BLaER1 (cell line): ENCODE results near the gene NXPE4.
"Not testable (repeated sequence)": the region's sequence is repeated elsewhere in the genome, so short reads cannot be mapped to it uniquely, and the experiment has no call there.

Experiments used
- H3K27ac ChIP-seq: shearing (Covaris generic); formaldehyde crosslinking; 2 replicates; pipeline ENCODE4 v1.8.1; 2022
- H3K27me3 ChIP-seq: shearing (Covaris generic); formaldehyde crosslinking; 2 replicates; pipeline ENCODE4 v1.8.1; 2022
- H3K36me3 ChIP-seq: shearing (Covaris generic); formaldehyde crosslinking; 2 replicates; pipeline ENCODE4 v1.8.1; 2022
- H3K4me1 ChIP-seq: shearing (Covaris generic); formaldehyde crosslinking; 2 replicates; pipeline ENCODE4 v1.8.1; 2022
- H3K4me2 ChIP-seq: shearing (Covaris generic); formaldehyde crosslinking; 2 replicates; pipeline ENCODE4 v1.8.1; 2022
- H3K4me3 ChIP-seq: shearing (Covaris generic); formaldehyde crosslinking; 2 replicates; pipeline ENCODE4 v1.8.1; 2022
- H3K9ac ChIP-seq: shearing (Covaris generic); formaldehyde crosslinking; 2 replicates; pipeline ENCODE4 v1.8.1; 2022
- H3K9me3 ChIP-seq: shearing (Covaris generic); formaldehyde crosslinking; 2 replicates; pipeline ENCODE4 v1.8.1; 2022
- H4K20me1 ChIP-seq: shearing (Covaris generic); formaldehyde crosslinking; 2 replicates; pipeline ENCODE4 v1.8.1; 2022
- Cebpa-rat ChIP-seq: shearing (Covaris generic); IDR thresholded peaks from 2 replicates; pipeline ENCODE4 v1.8.1; 2022

NXPE4 gene

DNA sequence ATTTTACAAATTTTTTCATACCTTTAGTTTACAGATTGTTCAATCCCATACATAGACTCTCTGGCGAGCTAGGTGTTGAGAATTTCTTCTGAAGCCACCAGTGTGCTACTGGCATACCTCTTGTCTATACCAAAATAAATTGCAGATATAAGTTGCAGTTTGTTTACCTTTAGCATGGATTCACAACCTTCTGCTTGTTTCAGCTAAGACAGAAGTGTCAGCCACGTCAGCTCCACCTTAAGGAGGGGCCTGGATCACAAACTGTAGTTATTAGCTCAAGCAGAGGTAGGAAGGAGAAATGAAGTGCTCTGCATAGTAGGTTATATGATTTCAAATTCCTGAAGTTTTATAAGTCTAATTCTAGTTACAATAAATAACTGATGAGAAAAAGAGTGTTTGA is at the start of gene NXPE4:
TSS of gene NXPE4 (minus strand) at position 216 of the 400 bp plus-strand sequence. CDS start 1,027 bp downstream, outside the sequence.
- Histone ChIP-seq H3K27me3 (no peaks in the 10 kb centered on the region), H3K9me3 (no peaks in the 10 kb centered on the region), H3K27ac (no peak within 1 kb of the TSS), H3K4me3 (no peak within 1 kb of the TSS), H4K20me1 (no peaks in the 10 kb centered on the region), H3K4me1 (no peaks in the 10 kb centered on the region), H3K4me2 (no peak within 1 kb of the TSS), H3K9ac (no peak within 1 kb of the TSS), H3K36me3 (no peaks in the 10 kb centered on the region)
- TF ChIP-seq Cebpa-rat: no peak

DNA sequence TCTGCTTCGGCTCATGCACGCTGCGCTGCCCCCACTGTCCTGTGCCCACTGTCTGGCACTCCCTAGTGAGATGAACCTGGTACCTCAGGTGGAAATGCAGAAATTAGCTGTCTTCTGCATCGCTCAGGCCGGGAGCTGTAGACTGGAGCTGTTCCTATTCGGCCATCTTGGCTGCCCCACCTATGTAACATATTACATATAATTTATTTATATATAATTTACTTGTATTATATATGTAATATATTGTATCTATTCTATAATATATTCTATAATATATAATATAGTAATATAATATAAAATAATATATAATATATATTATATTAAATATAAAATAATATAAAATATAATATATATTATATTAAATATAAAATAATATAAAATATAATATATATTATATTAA is 43.9 kb upstream of the NXPE4 start:
- H4K20me1 ChIP-seq, H3K9ac ChIP-seq, H3K27me3 ChIP-seq, H3K4me3 ChIP-seq, H3K27ac ChIP-seq, H3K36me3 ChIP-seq, H3K4me1 ChIP-seq, H3K4me2 ChIP-seq, H3K9me3 ChIP-seq: not testable (repeated sequence)

DNA sequence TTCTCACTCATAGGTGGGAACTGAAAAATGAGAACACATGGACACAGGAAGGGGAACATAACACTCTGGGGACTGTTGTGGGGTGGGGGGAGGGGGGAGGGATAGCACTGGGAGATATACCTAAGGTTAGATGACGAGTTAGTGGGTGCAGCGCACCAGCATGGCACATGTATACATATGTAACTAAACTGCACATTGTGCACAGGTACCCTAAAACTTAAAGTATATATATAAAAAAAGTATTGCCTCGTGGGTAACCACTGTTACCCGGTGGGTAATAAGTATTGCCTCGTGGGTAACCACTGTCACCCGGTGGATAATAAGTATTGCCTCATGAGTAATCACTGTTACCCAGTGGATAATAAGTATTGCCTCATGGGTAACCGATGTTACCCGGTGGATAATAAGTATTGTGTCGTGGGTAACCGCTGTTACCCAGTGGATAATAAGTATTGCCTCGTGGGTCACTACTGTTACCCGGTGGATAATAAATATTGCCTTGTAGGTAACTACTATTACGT is 35.9 kb upstream of the NXPE4 start:
- not testable (repeated sequence) for H3K36me3 ChIP-seq, H3K9ac ChIP-seq, H3K9me3 ChIP-seq, H3K27me3 ChIP-seq, H3K4me1 ChIP-seq, H3K4me3 ChIP-seq, H3K4me2 ChIP-seq, H4K20me1 ChIP-seq, H3K27ac ChIP-seq

DNA sequence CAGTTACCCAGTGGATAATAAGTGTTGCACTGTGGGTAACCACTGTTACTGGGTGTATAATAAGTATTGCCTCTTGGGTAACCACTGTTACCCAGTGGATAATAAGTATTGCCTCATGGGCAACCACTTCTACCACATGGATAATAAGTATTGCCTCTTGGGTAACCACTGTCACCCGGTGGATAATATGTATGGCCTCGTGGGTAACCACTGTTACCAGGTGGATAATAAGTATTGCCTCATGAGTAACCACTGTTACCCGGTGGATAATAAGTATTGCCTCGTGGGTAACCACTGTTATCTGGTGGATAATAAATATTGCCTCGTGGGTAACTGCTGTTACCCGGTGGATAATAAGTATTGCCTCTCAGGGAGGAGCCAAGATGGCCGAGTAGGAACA is 29.7 kb upstream of the NXPE4 start:
- no peaks in the 10 kb centered on the region for H4K20me1 ChIP-seq
- peaks cover 54% of the 10 kb centered on the region for H3K9me3 ChIP-seq
- no peak overlapping the region for H3K9ac ChIP-seq
- no peaks in the 10 kb centered on the region for H3K27me3 ChIP-seq
- no peak overlapping the region for H3K27ac ChIP-seq
- no peaks in the 10 kb centered on the region for H3K36me3 ChIP-seq
- H3K4me2 ChIP-seq: no peak overlapping the region
- H3K4me1 ChIP-seq: no peaks in the 10 kb centered on the region
- TF ChIP-seq Cebpa-rat: no peak
- no peak overlapping the region for H3K4me3 ChIP-seq

DNA sequence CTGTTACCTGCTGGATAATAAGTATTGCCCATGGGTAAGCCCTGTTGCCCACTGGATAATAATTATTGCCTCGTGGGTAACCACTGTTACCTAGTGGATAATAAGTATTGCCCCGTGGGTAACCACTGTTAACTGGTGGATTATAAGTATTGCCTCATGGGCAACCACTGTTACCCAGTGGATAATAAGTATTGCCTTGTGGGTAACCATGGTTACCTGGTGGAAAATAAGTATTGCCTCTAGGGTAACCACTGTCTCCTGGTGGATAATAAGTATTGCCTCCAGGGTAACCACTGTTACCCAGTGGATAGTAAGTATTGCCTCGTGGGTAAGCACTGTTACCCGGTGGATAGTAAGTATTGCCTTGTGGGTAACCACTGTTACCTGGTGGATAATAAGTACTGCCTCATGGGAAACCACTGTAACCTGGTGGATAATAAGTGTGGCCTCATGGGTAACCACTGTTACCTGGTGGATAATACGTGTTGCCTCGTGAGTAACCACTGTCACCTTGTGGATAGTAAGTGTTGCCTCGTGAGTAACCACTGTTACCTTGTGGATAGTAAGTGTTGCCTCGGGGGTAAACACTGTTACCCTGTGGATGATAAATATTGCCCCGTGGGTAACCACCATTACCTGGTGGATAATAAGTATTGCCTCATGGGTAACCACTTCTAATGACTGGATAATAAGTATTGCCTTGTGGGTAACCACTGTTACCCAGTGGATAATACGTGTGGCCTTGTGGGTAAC is 29.0 kb upstream of the NXPE4 start:
- Histone ChIP-seq H3K9ac (no peak overlapping the region), H3K27me3 (no peaks in the 10 kb centered on the region), H3K9me3 (peaks cover 60% of the 10 kb centered on the region), H3K4me3 (no peak overlapping the region), H3K4me2 (no peak overlapping the region), H3K36me3 (no peaks in the 10 kb centered on the region), H3K27ac (no peak overlapping the region), H4K20me1 (no peaks in the 10 kb centered on the region), H3K4me1 (no peaks in the 10 kb centered on the region)
- TF ChIP-seq Cebpa-rat: no peak

DNA sequence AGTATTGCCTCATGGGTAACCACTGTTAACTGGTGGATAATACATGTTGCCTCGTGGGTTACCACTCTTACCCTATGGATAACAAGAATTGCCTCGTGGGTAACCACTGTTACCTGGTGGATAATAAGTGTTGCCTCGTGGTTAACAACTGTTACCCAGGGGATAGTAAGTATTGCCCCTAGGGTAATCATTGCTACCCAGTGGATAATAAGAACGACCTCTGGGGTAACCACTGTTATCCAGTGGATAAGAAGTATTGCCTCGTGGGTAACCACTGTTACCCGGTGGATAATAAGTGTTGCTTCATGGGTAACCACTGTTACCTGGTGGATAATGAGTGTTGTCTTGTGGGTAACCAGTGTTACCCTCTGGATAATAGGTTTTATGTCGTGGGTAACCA is 28.1 kb upstream of the NXPE4 start:
- Histone ChIP-seq H3K9ac (no peak overlapping the region), H3K9me3 (peaks cover 69% of the 10 kb centered on the region), H3K4me2 (no peak overlapping the region), H3K4me3 (no peak overlapping the region), H3K36me3 (no peaks in the 10 kb centered on the region), H4K20me1 (no peaks in the 10 kb centered on the region), H3K27me3 (no peaks in the 10 kb centered on the region), H3K27ac (no peak overlapping the region), H3K4me1 (no peaks in the 10 kb centered on the region)
- TF ChIP-seq Cebpa-rat: no peak

DNA sequence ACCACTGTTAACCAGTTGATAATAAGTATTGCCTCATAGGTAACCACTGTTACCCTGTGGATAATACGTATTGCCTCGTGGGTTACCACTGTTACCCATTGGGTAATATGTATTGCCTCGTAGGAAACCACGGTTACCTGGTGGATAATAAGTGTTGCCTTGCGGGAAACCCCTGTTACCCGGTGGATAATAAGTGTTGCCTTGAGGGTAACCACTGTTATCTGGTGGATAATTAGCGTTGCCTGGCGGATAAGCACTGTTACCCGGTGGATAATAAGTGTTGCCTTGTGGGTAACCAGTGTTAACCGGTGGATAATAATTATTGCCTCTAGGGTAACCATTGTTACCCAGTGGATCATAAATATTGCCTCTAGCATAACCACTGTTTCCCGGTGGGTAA is 27.3 kb upstream of the NXPE4 start:
- H3K36me3 ChIP-seq: no peaks in the 10 kb centered on the region
- H3K27ac ChIP-seq: no peak overlapping the region
- no peak overlapping the region for H3K4me3 ChIP-seq
- no peak overlapping the region for H3K9ac ChIP-seq
- H3K9me3 ChIP-seq: peaks cover 78% of the 10 kb centered on the region
- no peak for TF ChIP-seq Cebpa-rat
- no peaks in the 10 kb centered on the region for H3K27me3 ChIP-seq
- H4K20me1 ChIP-seq: no peaks in the 10 kb centered on the region
- no peaks in the 10 kb centered on the region for H3K4me1 ChIP-seq
- H3K4me2 ChIP-seq: no peak overlapping the region

DNA sequence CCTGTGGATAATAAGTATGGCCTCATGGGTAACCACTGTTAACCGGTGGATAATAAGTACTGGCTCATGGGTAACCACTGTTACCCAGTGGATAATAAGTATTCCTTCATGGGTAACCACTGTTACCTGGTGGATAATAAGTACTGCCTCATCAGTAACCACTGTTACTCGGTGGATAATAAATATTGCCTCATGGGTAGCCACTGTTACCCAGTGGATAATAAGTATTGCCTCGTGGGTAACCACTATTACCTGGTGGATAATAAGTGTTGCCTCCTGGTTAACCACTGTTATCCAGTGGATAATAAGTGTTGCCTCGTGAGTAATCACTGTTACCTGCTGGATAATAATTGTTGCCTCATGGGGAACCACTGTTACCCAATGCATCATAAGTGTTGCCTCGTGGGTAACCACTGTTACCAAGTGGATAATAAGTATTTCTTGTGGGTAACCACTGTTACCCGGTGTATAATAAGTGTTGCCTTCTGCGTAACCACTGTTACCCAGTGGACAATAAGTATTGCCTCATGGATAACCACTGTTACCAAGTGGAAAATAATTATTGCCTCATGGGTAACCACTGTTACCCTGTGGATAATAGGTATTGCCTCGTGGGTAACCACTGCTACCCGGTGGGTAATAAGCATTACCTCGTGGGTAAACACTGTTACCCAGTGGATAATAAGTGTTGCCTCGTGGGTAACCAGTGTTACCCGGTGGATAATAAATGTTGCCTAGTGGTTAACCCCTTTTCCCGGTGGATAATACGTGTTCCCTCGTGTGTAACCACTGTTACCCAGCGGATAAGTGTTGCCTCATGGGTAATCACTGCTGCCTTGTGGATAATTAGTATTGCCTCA is 26.6 kb upstream of the NXPE4 start:
- no peaks in the 10 kb centered on the region for H3K36me3 ChIP-seq
- H3K4me2 ChIP-seq: no peak overlapping the region
- TF ChIP-seq Cebpa-rat: no peak
- H3K9ac ChIP-seq: no peak overlapping the region
- no peak overlapping the region for H3K4me3 ChIP-seq
- no peaks in the 10 kb centered on the region for H3K27me3 ChIP-seq
- H3K9me3 ChIP-seq: peaks cover 85% of the 10 kb centered on the region
- H3K4me1 ChIP-seq: no peaks in the 10 kb centered on the region
- H3K27ac ChIP-seq: no peak overlapping the region
- no peaks in the 10 kb centered on the region for H4K20me1 ChIP-seq

DNA sequence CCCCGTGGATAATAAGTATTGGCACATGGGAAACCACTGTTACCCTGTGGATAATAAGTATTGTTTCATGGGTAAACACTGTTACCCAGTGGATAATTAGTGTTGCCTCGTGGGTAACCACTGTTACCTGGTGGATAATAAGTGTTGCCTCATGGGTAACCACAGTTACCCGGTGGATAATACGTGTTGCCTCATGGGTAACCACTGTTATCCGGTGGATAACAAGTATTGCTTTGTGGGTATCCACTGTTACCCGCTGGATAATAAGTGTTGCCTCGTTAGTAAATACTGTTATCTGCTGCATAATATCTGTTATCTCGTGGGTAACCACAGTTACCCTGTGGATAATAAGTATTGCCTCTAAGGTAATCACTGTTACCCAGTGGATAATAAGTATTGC is 25.5 kb upstream of the NXPE4 start:
- Histone ChIP-seq H3K27ac (no peak overlapping the region), H3K36me3 (no peaks in the 10 kb centered on the region), H3K4me3 (no peak overlapping the region), H3K9ac (no peak overlapping the region), H4K20me1 (no peaks in the 10 kb centered on the region), H3K9me3 (peaks cover 96% of the 10 kb centered on the region), H3K4me2 (no peak overlapping the region), H3K27me3 (no peaks in the 10 kb centered on the region), H3K4me1 (no peaks in the 10 kb centered on the region)
- TF ChIP-seq Cebpa-rat: no peak

DNA sequence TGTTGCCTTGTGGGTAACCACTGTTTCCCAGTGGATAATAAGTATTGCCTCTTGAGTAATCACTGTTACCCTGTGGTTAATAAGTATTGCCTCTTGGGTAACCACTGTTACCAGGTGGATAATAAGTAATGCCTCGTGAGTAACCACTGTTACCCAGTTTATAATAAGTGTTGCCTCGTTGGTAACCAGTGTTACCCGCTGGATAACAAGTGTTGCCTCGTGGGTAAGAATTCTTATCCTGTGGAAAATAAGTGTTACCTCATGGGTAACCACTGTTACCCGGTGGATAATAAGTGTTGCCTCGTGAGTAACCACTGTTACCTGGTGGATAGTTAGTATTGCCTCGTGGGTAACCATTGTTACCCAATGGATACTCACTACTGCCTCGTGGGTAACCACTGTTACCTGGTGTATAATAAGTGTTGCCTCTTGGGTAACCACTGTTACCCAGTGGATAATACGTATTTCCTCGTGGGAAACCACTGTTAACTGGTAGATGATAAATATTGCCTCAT is 24.1 kb upstream of the NXPE4 start:
- no peaks in the 10 kb centered on the region for H3K36me3 ChIP-seq
- no peak overlapping the region for H3K27ac ChIP-seq
- no peak overlapping the region for H3K9ac ChIP-seq
- H3K9me3 ChIP-seq: peaks cover 100% of the 10 kb centered on the region
- no peaks in the 10 kb centered on the region for H4K20me1 ChIP-seq
- no peak overlapping the region for H3K4me3 ChIP-seq
- no peak for TF ChIP-seq Cebpa-rat
- H3K4me1 ChIP-seq: no peaks in the 10 kb centered on the region
- H3K27me3 ChIP-seq: no peaks in the 10 kb centered on the region
- H3K4me2 ChIP-seq: no peak overlapping the region
